CD4-positive, alpha-beta T cell (primary cell): ENCODE data around the gene MYL5. TPM values are rescaled to one million over a fixed set of nuclear protein-coding genes. Genes with fewer than 3 reads are reported as not detected.
"Not testable (repeated sequence)": the region's sequence is repeated elsewhere in the genome, so short reads cannot be mapped to it uniquely, and the experiment has no call there.

Source experiments
- ATAC-seq: fragments of 200-7000 bp; cut with Tn5 transposase; one replicate; pipeline ENCODE4 v1.10.0; 2022; ENCODE audit warnings: mild to moderate bottlenecking; ENCODE audit not compliant: poor library complexity
- CTCF ChIA-PET: fragments of 350-600 bp; sonication (Branson Sonifier 250); formaldehyde crosslinking; loops from one replicate; lab custom pipeline; 2021; ENCODE audit warnings: antibody characterized with exemption, inconsistent platforms; lab: Charles Lee
- POLR2A ChIA-PET: fragments of 350-600 bp; sonication (Branson Sonifier 250); formaldehyde crosslinking; loops from one replicate; lab custom pipeline; 2021; ENCODE audit warnings: antibody characterized with exemption, inconsistent platforms; lab: Charles Lee
- DNase-seq, 14 experiments: peaks; one replicate each; pipeline ENCODE4 v3.0.0-alpha.2; 2013 to 2020; ENCODE audit warnings: mixed read lengths in 2 of 14
- H3K27ac ChIP-seq, 2 donors: one replicate each; pipeline versions ENCODE4 v1.5.1 to v1.7.0; 2013; ENCODE audit warnings: low read length in 2 of 2, low read depth in 1 of 2, mild to moderate bottlenecking in 1 of 2
- H3K27me3 ChIP-seq, 2 experiments: 1 replicate in 1 of 2; 2 replicates in 1 of 2; pipeline versions ENCODE4 v1.6.1 to v1.7.0; 2013; ENCODE audit warnings: low read length in 2 of 2, control low read depth in 1 of 2, mild to moderate bottlenecking in 1 of 2, moderate library complexity in 1 of 2; ENCODE audit not compliant: insufficient read depth in 2 of 2, control insufficient read depth in 1 of 2
- H3K36me3 ChIP-seq: one replicate; pipeline ENCODE4 v1.6.1; 2013; ENCODE audit warnings: low read length, control low read depth; ENCODE audit not compliant: insufficient read depth
- H3K4me1 ChIP-seq: one replicate; pipeline ENCODE4 v1.6.1; 2013; ENCODE audit warnings: low read length, control low read depth; ENCODE audit not compliant: insufficient read depth
- H3K4me3 ChIP-seq: one replicate; pipeline ENCODE4 v1.5.1; 2013; ENCODE audit warnings: mild to moderate bottlenecking, low read length, moderate library complexity
- H3K9me3 ChIP-seq, 2 experiments: 1 replicate in 1 of 2; 2 replicates in 1 of 2; pipeline versions ENCODE4 v1.6.1 to v1.7.0; 2013; ENCODE audit warnings: low read length in 2 of 2, mild to moderate bottlenecking in 2 of 2, control low read depth in 1 of 2, moderate library complexity in 1 of 2; ENCODE audit not compliant: control insufficient read depth in 1 of 2, insufficient read depth in 1 of 2
- H3K27ac Mint-ChIP-seq: one replicate; pipeline ENCODE4 v1.8.0; 2020; ENCODE audit warnings: mixed read lengths
- H3K27me3 Mint-ChIP-seq: one replicate; pipeline ENCODE4 v1.8.0; 2021; ENCODE audit warnings: mixed read lengths
- H3K36me3 Mint-ChIP-seq: one replicate; pipeline ENCODE4 v1.8.0; 2021; ENCODE audit warnings: low read depth, mixed read lengths
- H3K4me1 Mint-ChIP-seq: one replicate; pipeline ENCODE4 v1.8.0; 2021; ENCODE audit warnings: low read depth, mixed read lengths
- H3K4me3 Mint-ChIP-seq: one replicate; pipeline ENCODE4 v1.8.0; 2020; ENCODE audit warnings: mild to moderate bottlenecking, mixed read lengths
- H3K9me3 Mint-ChIP-seq: one replicate; pipeline ENCODE4 v1.8.0; 2020; ENCODE audit warnings: mixed read lengths
- intact Hi-C, 2 experiments: fragments of 100-400 bp; cut with DNase I in 1 of 2; cut with micrococcal nuclease in 1 of 2; formaldehyde crosslinking; loops; one replicate each; pipeline versions ENCODE4 v1.15.1 to v1.9.0; 2023 to 2025; cut with DNase I, micrococcal nuclease
- total RNA-seq, 174 experiments: library from RNA in 2 of 174; stranded (reverse) in 2 of 174; gene quantifications; one replicate each; pipeline ENCODE4 v1.2.3 and lab custom pipeline; 2021 to 2026
- TF ChIP-seq, protein P1 (sequence below): fragments of 200-600 bp; IDR thresholded peaks from one replicate; pipeline ENCODE4 v1.8.0; 2022; ENCODE audit warnings: antibody characterized with exemption, mild to moderate bottlenecking

MYL5 gene
- total RNA-seq, 2 experiments from 2014 or later, result 25.3 to 29.2 TPM

DNA sequence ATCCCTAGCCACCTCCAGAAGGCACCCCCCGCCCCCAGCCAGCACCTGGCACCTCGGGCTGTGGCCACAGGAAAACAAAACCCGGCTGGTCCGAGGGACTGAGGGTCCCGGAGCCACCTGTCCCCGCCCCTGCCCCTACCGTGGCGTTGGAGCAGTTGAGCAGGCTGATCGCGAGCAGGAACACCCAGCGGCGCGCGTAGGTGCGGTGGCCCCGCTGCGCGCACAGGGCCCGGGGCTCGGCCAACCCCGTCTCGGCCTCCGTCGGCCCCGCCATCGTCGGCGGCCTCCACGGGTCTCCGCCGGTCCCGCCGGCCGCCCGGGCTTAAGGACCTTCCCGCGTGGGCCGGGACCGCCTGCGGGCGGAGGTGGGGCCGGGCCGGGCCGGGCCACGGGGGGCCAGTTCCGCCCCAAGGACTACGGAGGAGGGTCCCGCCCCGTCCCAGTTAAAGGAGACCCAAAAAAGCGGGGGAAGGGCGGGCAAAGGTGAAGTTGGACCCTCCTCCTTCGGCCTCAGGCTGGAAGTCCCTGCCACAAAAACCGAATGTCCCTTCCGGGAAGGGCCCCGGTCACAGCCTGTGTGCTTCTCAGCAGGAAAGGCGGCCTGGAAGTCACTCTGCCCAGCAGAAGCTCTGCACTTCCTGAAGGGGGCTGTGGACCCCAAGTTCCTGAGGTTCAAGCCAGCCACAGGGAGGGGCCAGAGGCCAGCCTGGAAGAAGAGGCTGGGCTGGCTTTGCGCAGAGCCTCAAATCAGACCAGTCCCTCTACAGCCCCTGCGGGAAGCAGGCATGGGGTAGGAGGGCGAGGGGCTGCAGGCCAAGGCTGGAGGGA is 14.7 kb downstream of the MYL5 start, which contains the start of gene SLC49A3:
Gene SLC49A3 (minus strand): TSS at position 298 of the 828 bp plus-strand sequence. CDS start 24 bp downstream, at position 274.
- ChIA-PET CTCF (no interaction called here), POLR2A (no interaction called here)
- ATAC-seq (no peak), DNase-seq (peak in 1 of 14 experiments; percentile 26)
- Histone ChIP-seq H3K27ac (no peak within 1 kb of the TSS), H3K36me3 (no peaks in the 10 kb centered on the region), H3K9me3 (peaks cover 0 to 11% of the 10 kb centered on the region in 2 experiments), H3K4me3 (peak within 1 kb of the TSS; percentile 32), H3K27me3 (peaks cover 6 to 19% of the 10 kb centered on the region in 2 experiments), H3K4me1 (peaks cover 13% of the 10 kb centered on the region)
- Mint-ChIP-seq H3K4me3 (no peak within 1 kb of the TSS), H3K4me1 (no peaks in the 10 kb centered on the region), H3K9me3 (no peaks in the 10 kb centered on the region), H3K27me3 (peaks cover 34% of the 10 kb centered on the region), H3K36me3 (no peaks in the 10 kb centered on the region), H3K27ac (no peak within 1 kb of the TSS)
- intact Hi-C loops, result no loop called here
- TF ChIP-seq, protein P1, sequence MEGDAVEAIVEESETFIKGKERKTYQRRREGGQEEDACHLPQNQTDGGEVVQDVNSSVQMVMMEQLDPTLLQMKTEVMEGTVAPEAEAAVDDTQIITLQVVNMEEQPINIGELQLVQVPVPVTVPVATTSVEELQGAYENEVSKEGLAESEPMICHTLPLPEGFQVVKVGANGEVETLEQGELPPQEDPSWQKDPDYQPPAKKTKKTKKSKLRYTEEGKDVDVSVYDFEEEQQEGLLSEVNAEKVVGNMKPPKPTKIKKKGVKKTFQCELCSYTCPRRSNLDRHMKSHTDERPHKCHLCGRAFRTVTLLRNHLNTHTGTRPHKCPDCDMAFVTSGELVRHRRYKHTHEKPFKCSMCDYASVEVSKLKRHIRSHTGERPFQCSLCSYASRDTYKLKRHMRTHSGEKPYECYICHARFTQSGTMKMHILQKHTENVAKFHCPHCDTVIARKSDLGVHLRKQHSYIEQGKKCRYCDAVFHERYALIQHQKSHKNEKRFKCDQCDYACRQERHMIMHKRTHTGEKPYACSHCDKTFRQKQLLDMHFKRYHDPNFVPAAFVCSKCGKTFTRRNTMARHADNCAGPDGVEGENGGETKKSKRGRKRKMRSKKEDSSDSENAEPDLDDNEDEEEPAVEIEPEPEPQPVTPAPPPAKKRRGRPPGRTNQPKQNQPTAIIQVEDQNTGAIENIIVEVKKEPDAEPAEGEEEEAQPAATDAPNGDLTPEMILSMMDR, result no peak

DNA sequence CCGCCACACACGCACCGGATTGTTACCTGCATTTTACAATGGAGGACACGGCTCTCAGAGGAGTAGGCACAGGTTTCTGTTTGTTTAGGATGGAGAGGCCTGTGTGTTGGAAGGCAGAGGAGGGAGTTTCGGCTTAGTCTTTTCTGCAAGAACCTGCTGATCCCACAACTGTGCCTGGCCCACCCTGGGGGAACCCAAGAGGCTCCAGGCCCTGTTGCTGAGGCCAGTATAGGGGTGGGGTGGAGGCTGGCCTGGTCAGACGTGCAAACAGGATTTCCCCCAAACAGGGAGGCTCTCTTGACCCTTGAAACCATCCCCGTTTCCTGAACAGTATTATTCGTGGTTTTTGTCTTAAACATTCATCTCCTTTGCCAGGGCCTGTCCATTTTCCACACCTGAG is 15.4 kb downstream of the MYL5 start:
- Mint-ChIP-seq H3K4me1 (no peaks in the 10 kb centered on the region), H3K4me3 (no peak overlapping the region), H3K27me3 (peaks cover 34% of the 10 kb centered on the region), H3K27ac (no peak overlapping the region), H3K36me3 (no peaks in the 10 kb centered on the region), H3K9me3 (no peaks in the 10 kb centered on the region)
- ATAC-seq (no peak), DNase-seq (no peak)
- ChIA-PET CTCF (no interaction called here), POLR2A (no interaction called here)
- intact Hi-C loops, result no loop called here
- Histone ChIP-seq H3K9me3 (peaks cover 0 to 11% of the 10 kb centered on the region in 2 experiments), H3K4me1 (peaks cover 12% of the 10 kb centered on the region), H3K27ac (no peak overlapping the region), H3K4me3 (peak overlapping the region; percentile 16), H3K36me3 (no peaks in the 10 kb centered on the region), H3K27me3 (peaks cover 6 to 19% of the 10 kb centered on the region in 2 experiments)
- TF ChIP-seq, protein P1, result no peak

DNA sequence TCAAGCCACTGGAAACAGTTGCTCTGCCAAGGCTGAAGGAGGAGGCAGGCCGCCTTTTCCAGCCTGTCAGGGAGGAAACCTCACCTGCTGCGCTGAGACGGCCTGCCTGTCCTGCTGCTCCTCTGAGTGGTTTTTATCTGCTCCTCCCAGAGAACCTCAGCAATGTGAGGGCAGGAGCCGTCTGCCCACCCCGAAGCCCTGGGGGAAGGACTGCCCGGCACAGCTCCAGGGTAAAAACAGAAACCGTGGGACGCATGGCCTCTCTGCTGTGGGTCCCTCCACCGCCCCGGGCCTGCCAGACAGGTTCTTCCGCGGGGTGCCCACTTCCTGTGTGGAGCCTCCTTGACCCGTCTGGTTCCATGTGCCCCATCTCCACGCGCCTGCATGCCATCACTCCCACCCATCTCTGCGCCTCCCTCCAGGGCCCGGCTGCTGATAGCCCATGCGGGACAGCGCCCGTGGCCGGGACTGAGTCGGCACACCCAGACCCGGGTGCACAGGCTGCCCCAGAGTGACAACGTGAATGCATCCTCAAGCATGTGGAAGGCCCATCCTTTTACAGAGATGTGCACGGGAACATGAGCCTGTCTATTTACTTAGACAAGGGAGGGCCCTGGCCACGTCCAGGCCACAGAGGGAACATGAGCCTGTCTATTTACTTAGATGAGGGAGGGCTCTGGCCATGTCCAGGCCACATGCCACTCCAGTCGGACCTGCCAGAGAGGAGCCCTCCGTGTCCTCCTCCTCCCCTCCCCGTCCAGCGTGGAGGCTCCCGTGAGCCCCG is 18.6 kb downstream of the MYL5 start:
- CTCF ChIA-PET, result no interaction called here
- POLR2A ChIA-PET, result no interaction called here
- no peaks in the 10 kb centered on the region for H3K9me3 Mint-ChIP-seq
- TF ChIP-seq, protein P1, result no peak
- intact Hi-C loops, result no loop called here
- no peak overlapping the region for H3K27ac Mint-ChIP-seq
- H3K36me3 ChIP-seq, result no peaks in the 10 kb centered on the region
- no peak overlapping the region for H3K4me3 ChIP-seq
- no peak overlapping the region for H3K27ac ChIP-seq
- peaks cover 9% of the 10 kb centered on the region for H3K4me1 ChIP-seq
- ATAC-seq (no peak), DNase-seq (no peak)
- H3K27me3 Mint-ChIP-seq, result peaks cover 18% of the 10 kb centered on the region
- no peaks in the 10 kb centered on the region for H3K4me1 Mint-ChIP-seq
- peaks cover 5 to 15% of the 10 kb centered on the region in 2 experiments for H3K27me3 ChIP-seq
- H3K9me3 ChIP-seq, result peaks cover 0 to 2% of the 10 kb centered on the region in 2 experiments
- no peaks in the 10 kb centered on the region for H3K36me3 Mint-ChIP-seq
- H3K4me3 Mint-ChIP-seq, result no peak overlapping the region

DNA sequence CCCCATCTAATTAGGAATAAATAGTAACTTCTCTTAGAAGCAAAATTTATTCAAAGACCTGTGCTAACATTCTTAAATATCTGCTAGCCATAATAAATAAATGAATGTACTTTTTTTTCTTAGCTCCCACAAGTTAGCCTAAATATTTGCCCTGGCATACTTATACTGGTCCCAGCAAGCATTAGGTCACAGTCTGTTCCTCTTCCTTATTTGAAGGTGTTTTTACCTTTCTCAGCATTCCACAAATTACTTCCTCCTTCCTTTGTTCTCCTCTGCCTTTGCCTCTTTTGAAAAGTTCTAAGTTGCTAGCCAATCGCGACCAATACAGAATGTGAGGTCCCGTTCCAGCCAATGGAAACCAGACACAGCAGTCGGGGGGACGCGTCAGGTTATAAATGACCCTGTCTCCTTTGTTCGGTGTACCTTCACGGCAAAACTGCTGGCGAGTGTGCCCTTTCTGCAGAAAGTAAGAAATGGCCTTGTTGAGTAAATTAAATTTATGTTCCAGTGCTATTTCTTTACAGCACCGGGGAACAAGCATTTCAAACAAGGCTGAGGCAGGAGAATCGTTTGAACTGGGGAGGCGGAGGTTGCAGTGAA is 20.1 kb downstream of the MYL5 start:
- H3K4me3 ChIP-seq, H3K27ac Mint-ChIP-seq, H3K4me1 Mint-ChIP-seq, intact Hi-C loops, H3K9me3 Mint-ChIP-seq, H3K4me3 Mint-ChIP-seq, CTCF ChIA-PET, H3K27me3 ChIP-seq, H3K36me3 ChIP-seq, ATAC-seq, POLR2A ChIA-PET, H3K27ac ChIP-seq, H3K36me3 Mint-ChIP-seq, H3K4me1 ChIP-seq, H3K9me3 ChIP-seq, DNase-seq: not testable (repeated sequence)
- peaks cover 18% of the 10 kb centered on the region for H3K27me3 Mint-ChIP-seq
